ENCODE measurements around the gene PSMA1. TPM values are rescaled to one million over a fixed set of nuclear protein-coding genes. Genes with fewer than 3 reads are reported as not detected.

Gene PSMA1
- total and polyA plus RNA-seq, 2 of the 8 experiments (the other 6 are each of a cell fraction or from before 2014, with no cell fraction given), result 148 to 159 TPM

- no peak overlapping the region for H2BK120ac ChIP-seq (replicated peaks; ENCODE audit: low read depth, low read length)
- ChIA-PET CTCF (ENCODE audit: partially characterized antibody) (interaction anchor here (0.7 to 3.6 kb wide), 6 partner anchors 222 to 572 kb away, joined by 3 to 21 read pairs (median 4); partner anchors contain the start of gene INSC), POLR2A (ENCODE audit: partially characterized antibody) (interaction anchor here (0.9 kb wide), 1 partner anchor 28 kb away, joined by 3 read pairs; no protein-coding TSS in a partner anchor)
- no peak overlapping the region for H2AFZ ChIP-seq (ENCODE audit: low read length)
- H3K23me2 ChIP-seq (ENCODE audit: low read depth, low read length), result no peaks in the 10 kb centered on the region
- no peak overlapping the region for H3K4ac ChIP-seq (replicated peaks; ENCODE audit: insufficient read length, low read depth, low read length)
- H4K20me1 ChIP-seq (replicated peaks in 1 of 2; ENCODE audit: control insufficient read depth in 1 of 2, insufficient read depth in 2 of 2, low read length in 2 of 2), result no peaks in the 10 kb centered on the region
- no peak overlapping the region for H2AK5ac ChIP-seq (ENCODE audit: low read depth, low read length)
- no peak overlapping the region for H3K9ac ChIP-seq (replicated peaks in 1 of 4; ENCODE audit: extremely low read depth in 1 of 4, low read depth in 3 of 4, low read length in 3 of 4)
- H3K4me2 ChIP-seq (ENCODE audit: insufficient read depth in 1 of 2, low read depth in 2 of 2, low read length in 2 of 2), result no peak overlapping the region
- no peak for DNase-seq (ENCODE audit: low read depth in 1 of 2, low spot score in 2 of 2)
- no peaks in the 10 kb centered on the region for H3K79me1 ChIP-seq (ENCODE audit: low read depth, low read length)
- H3K27me3 ChIP-seq (replicated peaks in 1 of 4; ENCODE audit: control insufficient read depth in 3 of 4, extremely low read depth in 1 of 4, insufficient read depth in 3 of 4, low read length in 3 of 4), result no peaks in the 10 kb centered on the region; a peak in 2 of 7 replicates
- no peak overlapping the region for H4K8ac ChIP-seq (ENCODE audit: extremely low read depth, insufficient read depth, low read length)
- no peaks in the 10 kb centered on the region for H3K79me2 ChIP-seq (ENCODE audit: control insufficient read depth in 1 of 2, insufficient read depth in 2 of 2, low read length in 2 of 2)
- H3K18ac ChIP-seq (ENCODE audit: extremely low read depth, low read length), result no peak overlapping the region
- no peak overlapping the region for H3K56ac ChIP-seq (replicated peaks; ENCODE audit: insufficient read length, low read depth, low read length)
- no peak overlapping the region for H4K5ac ChIP-seq (ENCODE audit: insufficient read length, low read depth, low read length)
- peaks cover 2 to 7% (median 6%) of the 10 kb centered on the region in 4 experiments for H3K4me1 ChIP-seq (replicated peaks in 1 of 4; ENCODE audit: control insufficient read depth in 3 of 4, insufficient read depth in 4 of 4, low read length in 3 of 4)
- H2BK12ac ChIP-seq (ENCODE audit: low read depth, low read length), result no peak overlapping the region
- no peak overlapping the region for H3K4me3 ChIP-seq (ENCODE audit: extremely low read depth in 1 of 4, insufficient read depth in 2 of 4, low read depth in 3 of 4, low read length in 4 of 4)
- no peaks in the 10 kb centered on the region for H3K9me3 ChIP-seq (ENCODE audit: insufficient read depth in 2 of 2, low read depth in 1 of 2, low read length in 1 of 2)
- no peak overlapping the region for H3K27ac ChIP-seq (ENCODE audit: low read depth, low read length)
- H2BK5ac ChIP-seq (ENCODE audit: low read depth, low read length), result no peak overlapping the region
- no peak overlapping the region for H4K91ac ChIP-seq (replicated peaks; ENCODE audit: insufficient read length, low read length)
- H2BK20ac ChIP-seq (ENCODE audit: low read length), result no peak overlapping the region
- no peaks in the 10 kb centered on the region for H3K36me3 ChIP-seq (ENCODE audit: control insufficient read depth in 2 of 4, insufficient read depth in 4 of 4, low read length in 3 of 4)
- 100% methylated on average over 1 of the region's 1 CpG; no CpG with 5 or more reads in 1 of the 2 experiments for WGBS, 2 experiments (ENCODE audit: extremely low coverage in 1 of 2, insufficient coverage in 1 of 2, insufficient read length in 1 of 2, insufficient replicate concordance in 2 of 2, low coverage in 1 of 2, low lambda C conversion rate in 2 of 2, missing lambda C conversion rate in 1 of 2)
- no peak for FAIRE-seq
- H3K14ac ChIP-seq (ENCODE audit: insufficient read length), result no peak overlapping the region
- no peak overlapping the region for H3K23ac ChIP-seq (ENCODE audit: insufficient read length)
- no peak overlapping the region for H2BK15ac ChIP-seq (ENCODE audit: low read length)
- no peak for TF ChIP-seq ZNF274 (IDR thresholded peaks at IDR 0.05; ENCODE audit: borderline replicate concordance, extremely low read depth, low read length)
These were observed 23.1 kb upstream of the PSMA1 start for GRCh38 chr11:14543260-14543659.

All from H1 (cell line).